Smooth muscle cell (in vitro differentiated cells): ENCODE measurements around the gene SNX18. TPM values are rescaled to one million over a fixed set of nuclear protein-coding genes. Genes with fewer than 3 reads are reported as not detected.

Source experiments
- DNase-seq: peaks from one replicate; lab custom pipeline; 2025; ENCODE audit not compliant: unreplicated experiment; lab: John Stamatoyannopoulos, UW
- H2AFZ ChIP-seq: fragments of 200-600 bp; sonication (generic); 2 replicates; pipeline ENCODE4 v1.6.0; 2016; ENCODE audit warnings: antibody characterized with exemption, low read depth, mild to moderate bottlenecking
- H3F3A ChIP-seq: fragments of 200-600 bp; sonication (generic); 2 replicates; pipeline ENCODE4 v1.6.0; 2017; ENCODE audit warnings: antibody characterized with exemption, low read depth
- H3K27ac ChIP-seq: fragments of 200-600 bp; sonication (generic); 2 replicates; pipeline ENCODE4 v1.5.1; 2016; ENCODE audit warnings: low read depth, mild to moderate bottlenecking
- H3K27me3 ChIP-seq: fragments of 200-600 bp; sonication (generic); 2 replicates; pipeline ENCODE4 v1.6.1; 2016; ENCODE audit warnings: low read depth, mild to moderate bottlenecking
- H3K36me3 ChIP-seq: fragments of 200-600 bp; sonication (generic); 2 replicates; pipeline ENCODE4 v1.5.1; 2016; ENCODE audit warnings: low read depth
- H3K4me1 ChIP-seq: fragments of 200-600 bp; sonication (generic); 2 replicates; pipeline ENCODE4 v1.5.1; 2016; ENCODE audit warnings: low read depth
- H3K4me2 ChIP-seq: fragments of 200-600 bp; sonication (generic); 2 replicates; pipeline ENCODE4 v1.6.0; 2016; ENCODE audit warnings: mild to moderate bottlenecking
- H3K4me3 ChIP-seq: fragments of 200-600 bp; sonication (generic); 2 replicates; pipeline ENCODE4 v1.5.1; 2016; ENCODE audit warnings: mild to moderate bottlenecking
- H3K79me2 ChIP-seq: fragments of 200-600 bp; sonication (generic); 2 replicates; pipeline ENCODE4 v1.6.0; 2016; ENCODE audit warnings: low read depth, mild to moderate bottlenecking
- H3K9ac ChIP-seq: fragments of 200-600 bp; sonication (generic); 2 replicates; pipeline ENCODE4 v1.6.0; 2016; ENCODE audit warnings: low read depth
- H3K9me3 ChIP-seq: fragments of 200-600 bp; sonication (generic); replicated peaks from 2 replicates; pipeline ENCODE4 v1.5.1; 2016; ENCODE audit warnings: low read depth
- H4K20me1 ChIP-seq: fragments of 200-600 bp; sonication (generic); 2 replicates; pipeline ENCODE4 v1.6.0; 2016; ENCODE audit warnings: low read depth
- CTCF ChIP-seq: fragments of 200-600 bp; sonication (generic); IDR thresholded peaks from 2 replicates; pipeline ENCODE4 v1.5.1; 2017; ENCODE audit warnings: borderline replicate concordance, mild to moderate bottlenecking, antibody characterized with exemption; ENCODE audit not compliant: insufficient read depth, poor library complexity, severe bottlenecking
- WGBS: methylation state at CpG from one replicate; pipeline ENCODE4 v1.1.7; 2016; ENCODE audit warnings: low lambda C conversion rate; 5-methylcytosine and 5-hydroxymethylcytosine counted together
- polyA plus RNA-seq: library from polyadenylated mRNA; unstranded; fragments of >200 nt; fragmentation: Nextera tagmentation; extraction: Ambion mirVana; gene quantifications from 2 replicates; pipeline ENCODE4 v1.2.1, GENCODE V29; 2016
- total RNA-seq: library from RNA; depleted of rRNA; stranded (reverse); fragments of >200 nt; gene quantifications from 2 replicates; pipeline ENCODE4 v1.2.3, GENCODE V29; 2014

The SNX18 gene
- total and polyA plus RNA-seq, 2 experiments from 2014 or later: 3.5 to 16.7 TPM

- H3F3A ChIP-seq: no peaks in the 10 kb centered on the region
- no peak overlapping the region for H3K27ac ChIP-seq
- no peaks in the 10 kb centered on the region for H3K79me2 ChIP-seq
- H3K4me2 ChIP-seq: no peak overlapping the region
- 91% methylated on average over 4 of the region's 4 CpGs for WGBS
- no peaks in the 10 kb centered on the region for H3K27me3 ChIP-seq
- no peaks in the 10 kb centered on the region for H4K20me1 ChIP-seq
- H3K36me3 ChIP-seq: no peaks in the 10 kb centered on the region
- no peak overlapping the region for H3K4me3 ChIP-seq
- H3K9ac ChIP-seq: no peak overlapping the region
- no peak overlapping the region for H2AFZ ChIP-seq
- no peak for TF ChIP-seq CTCF
- H3K4me1 ChIP-seq: no peaks in the 10 kb centered on the region
- no peak for DNase-seq
- no peaks in the 10 kb centered on the region for H3K9me3 ChIP-seq
Measured at GRCh38 chr5:54573812-54574489, 56.4 kb downstream of the SNX18 start.

DNA sequence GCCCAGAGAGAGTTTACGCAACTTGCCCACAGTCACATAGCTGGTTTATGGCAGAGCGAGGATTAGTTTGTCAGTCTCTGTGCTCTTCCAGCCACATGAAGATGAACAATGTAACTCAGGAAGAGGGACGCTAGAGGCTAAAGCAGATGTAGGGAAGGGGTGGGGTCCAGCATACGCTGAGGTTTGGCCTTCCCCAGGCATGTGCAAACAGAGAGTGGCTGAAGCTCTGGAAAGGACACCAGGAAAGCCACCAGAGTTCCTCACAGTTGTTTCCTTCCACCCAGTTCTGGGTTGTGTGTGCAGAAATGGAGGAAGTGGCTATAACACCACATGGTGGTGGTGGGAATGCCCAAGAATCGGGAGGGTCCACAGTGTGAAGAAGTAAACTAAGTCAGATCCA lies 60.0 kb downstream of the SNX18 start:
- 68% methylated on average over 5 of the region's 5 CpGs for WGBS
- no peak for TF ChIP-seq CTCF
- H3K4me3 ChIP-seq: no peak overlapping the region
- DNase-seq: no peak
- no peaks in the 10 kb centered on the region for H3K9me3 ChIP-seq
- no peaks in the 10 kb centered on the region for H4K20me1 ChIP-seq
- H3K27me3 ChIP-seq: no peaks in the 10 kb centered on the region
- no peaks in the 10 kb centered on the region for H3K79me2 ChIP-seq
- H3K27ac ChIP-seq: no peak overlapping the region
- H3K9ac ChIP-seq: no peak overlapping the region
- H3K4me1 ChIP-seq: no peaks in the 10 kb centered on the region
- no peaks in the 10 kb centered on the region for H3F3A ChIP-seq
- H3K4me2 ChIP-seq: no peak overlapping the region
- H2AFZ ChIP-seq: no peak overlapping the region
- no peaks in the 10 kb centered on the region for H3K36me3 ChIP-seq

DNA sequence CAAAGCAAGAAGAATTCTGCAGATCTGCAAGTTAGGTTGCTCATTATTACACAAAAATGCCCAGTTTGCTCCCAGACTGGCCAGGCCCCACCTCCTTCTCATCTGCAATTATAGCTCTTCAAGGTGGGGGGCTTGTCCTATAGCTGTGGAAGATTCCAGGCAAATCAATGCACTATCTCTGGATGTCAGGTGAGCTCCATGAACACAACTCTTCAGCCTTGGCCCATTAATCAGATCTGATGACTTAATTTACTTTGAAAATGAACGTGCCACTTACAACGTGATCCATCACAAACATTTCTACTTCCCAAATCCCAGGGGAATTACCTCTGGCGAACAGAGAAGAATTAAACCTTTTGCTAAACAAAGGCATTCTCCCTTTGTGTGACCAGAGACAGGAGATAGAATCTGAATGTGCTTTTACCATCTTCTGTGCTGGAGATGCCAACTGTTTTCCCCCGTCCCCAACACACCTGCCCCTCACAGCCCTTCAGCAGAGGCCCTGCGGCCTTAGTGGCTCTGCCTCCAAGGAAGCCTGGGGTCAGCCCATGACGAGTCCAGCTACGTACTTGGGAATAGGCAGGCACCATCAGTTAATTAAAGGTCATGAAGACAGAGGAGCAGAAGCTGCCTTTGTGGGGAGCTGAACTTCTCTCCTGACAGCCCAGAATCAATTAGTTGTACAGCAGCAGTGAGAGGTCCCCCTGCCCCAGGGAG lies 60.5 kb downstream of the SNX18 start:
- Histone ChIP-seq H3K36me3 (no peaks in the 10 kb centered on the region), H4K20me1 (no peaks in the 10 kb centered on the region), H2AFZ (no peak overlapping the region), H3K27me3 (no peaks in the 10 kb centered on the region), H3K9ac (no peak overlapping the region), H3K4me1 (no peaks in the 10 kb centered on the region), H3K9me3 (no peaks in the 10 kb centered on the region), H3K79me2 (no peaks in the 10 kb centered on the region), H3K27ac (no peak overlapping the region), H3F3A (no peaks in the 10 kb centered on the region), H3K4me3 (no peak overlapping the region), H3K4me2 (no peak overlapping the region)
- DNase-seq: no peak
- 88% methylated on average over 7 of the region's 7 CpGs for WGBS
- TF ChIP-seq CTCF: no peak
